HG03565 (cell line): Measurements from ENCODE around the gene CACNA1E.
"Not testable (repeated sequence)": the region's sequence is repeated elsewhere in the genome, so short reads cannot be mapped to it uniquely, and the experiment has no call there.

Experiments
- ATAC-seq: cut with Tn5 transposase; IDR thresholded peaks from one replicate; pipeline ENCODE4 v1.9.1; 2021; ENCODE audit warnings: mild to moderate bottlenecking, moderate library complexity; ENCODE audit not compliant: unreplicated experiment

Gene CACNA1E

DNA sequence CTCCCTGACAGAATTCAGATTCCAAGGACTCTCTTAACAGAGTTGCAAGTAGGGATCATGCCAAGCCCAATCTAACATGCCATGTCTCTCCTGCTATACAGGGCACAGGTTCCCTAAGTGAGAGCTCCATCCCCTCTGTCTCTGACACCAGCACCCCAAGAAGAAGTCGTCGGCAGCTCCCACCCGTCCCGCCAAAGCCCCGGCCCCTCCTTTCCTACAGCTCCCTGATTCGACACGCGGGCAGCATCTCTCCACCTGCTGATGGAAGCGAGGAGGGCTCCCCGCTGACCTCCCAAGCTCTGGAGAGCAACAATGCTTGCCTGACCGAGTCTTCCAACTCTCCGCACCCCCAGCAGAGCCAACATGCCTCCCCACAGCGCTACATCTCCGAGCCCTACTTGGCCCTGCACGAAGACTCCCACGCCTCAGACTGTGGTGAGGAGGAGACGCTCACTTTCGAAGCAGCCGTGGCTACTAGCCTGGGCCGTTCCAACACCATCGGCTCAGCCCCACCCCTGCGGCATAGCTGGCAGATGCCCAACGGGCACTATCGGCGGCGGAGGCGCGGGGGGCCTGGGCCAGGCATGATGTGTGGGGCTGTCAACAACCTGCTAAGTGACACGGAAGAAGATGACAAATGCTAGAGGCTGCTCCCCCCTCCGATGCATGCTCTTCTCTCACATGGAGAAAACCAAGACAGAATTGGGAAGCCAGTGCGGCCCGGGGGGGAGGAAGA, 315.0 kb downstream of the CACNA1E start:
- no peak for ATAC-seq

GRCh38 chr1:181801617-181802016, 318.3 kb downstream of the CACNA1E start:
- ATAC-seq, result no peak

DNA sequence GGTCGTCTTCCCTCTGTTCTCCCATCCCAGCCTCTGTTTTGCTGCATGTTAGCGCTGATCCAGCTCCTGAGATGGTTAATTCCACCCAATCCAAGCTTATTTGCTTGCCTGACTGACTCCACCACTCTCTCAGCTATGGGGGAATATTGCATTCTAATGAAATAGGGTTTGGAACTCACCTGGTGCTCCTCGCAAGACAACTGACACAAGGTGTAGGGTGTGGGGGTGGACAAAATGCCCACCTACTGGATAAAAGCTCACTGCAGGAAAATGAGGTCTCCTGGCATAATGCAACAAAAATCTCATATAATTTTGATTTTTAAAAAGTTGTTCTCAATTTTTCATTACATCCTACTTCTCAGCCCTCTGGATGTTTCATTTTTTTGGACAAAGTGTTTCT, 319.1 kb downstream of the CACNA1E start:
- no peak for ATAC-seq

DNA sequence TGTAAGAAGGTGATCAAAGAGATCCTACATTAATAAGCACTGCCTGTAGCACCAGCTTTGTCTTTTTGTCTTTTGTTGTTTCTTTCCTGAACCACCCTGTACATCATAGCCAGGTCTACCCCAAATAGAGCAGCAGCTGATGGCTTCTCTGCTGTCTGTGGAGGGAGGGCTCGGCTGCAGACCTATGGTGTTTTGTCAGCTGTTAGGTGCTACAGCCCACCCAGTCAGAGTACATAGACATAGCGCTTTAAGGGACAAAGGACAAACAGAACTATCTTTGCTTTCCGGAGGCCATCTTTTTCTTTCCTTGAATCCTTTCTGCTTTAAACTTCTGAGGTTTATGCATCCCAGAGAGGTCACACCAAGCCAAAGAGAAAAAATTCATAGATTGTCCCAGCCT, 320.1 kb downstream of the CACNA1E start:
- ATAC-seq, result no peak

GRCh38 chr1:181804989-181805388, 321.7 kb downstream of the CACNA1E start:
- ATAC-seq, result no peak

DNA sequence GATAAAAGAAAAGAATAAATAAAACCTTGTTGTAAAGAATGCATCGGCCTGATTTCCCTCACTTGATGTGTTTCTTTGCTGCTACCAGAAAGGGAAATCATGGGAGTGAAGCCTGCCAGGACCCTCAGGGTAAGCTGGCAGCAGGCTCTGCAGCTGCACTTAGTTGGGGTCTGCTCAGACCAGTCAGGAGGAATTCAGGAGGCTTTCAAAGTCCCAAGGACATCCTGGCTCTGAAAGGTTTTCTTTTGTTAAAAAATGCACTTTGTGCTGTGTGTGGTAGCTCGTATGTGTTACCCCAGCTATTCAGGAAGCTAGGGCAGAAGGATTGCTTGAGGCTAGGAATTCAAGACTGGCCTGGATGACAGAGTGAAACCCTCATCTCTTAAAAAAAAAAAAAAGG, 323.4 kb downstream of the CACNA1E start:
- no peak for ATAC-seq

DNA sequence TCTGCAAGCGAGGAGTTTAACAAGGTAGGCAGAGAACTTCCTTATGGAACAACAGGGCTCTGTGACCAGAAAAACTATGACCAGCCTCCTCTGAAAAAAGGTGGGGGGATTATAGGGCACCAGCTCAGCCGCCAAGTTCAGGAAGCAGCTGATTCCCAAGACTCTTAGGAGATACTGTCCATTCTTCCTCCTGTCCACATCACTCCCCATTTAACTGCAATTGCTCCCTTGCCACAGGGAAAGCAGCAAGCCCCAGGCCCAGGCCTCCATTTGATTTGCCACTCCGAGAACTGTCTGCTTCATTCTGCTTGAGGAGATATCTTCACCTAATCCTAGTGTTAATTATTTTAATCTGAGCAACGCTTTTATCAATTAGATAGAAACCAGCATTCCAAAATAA, 323.9 kb downstream of the CACNA1E start:
- ATAC-seq, result no peak

- no peak for ATAC-seq
Observed at GRCh38 chr1:181809991-181810545, 326.8 kb downstream of the CACNA1E start.

- ATAC-seq, result no peak
Observed at GRCh38 chr1:181812208-181812607, 328.9 kb downstream of the CACNA1E start.

DNA sequence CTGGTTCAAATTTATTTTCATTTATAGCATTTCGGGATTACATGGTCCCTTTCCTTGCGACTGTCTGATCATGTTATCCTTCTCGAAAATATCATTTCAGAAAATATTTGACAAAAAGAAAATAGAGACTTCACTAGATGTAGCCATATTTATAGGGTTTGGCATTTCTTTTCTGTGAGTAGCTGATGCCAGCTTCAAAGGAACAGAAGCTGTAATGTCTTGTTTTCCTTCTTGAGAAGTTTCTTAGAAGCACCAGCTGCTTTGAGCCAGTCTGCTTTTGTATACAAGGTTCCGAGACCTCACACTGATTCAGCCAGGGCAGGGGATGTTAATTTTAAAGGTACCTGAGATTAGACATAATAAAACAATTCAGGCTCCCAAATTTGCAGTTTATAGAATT, 329.9 kb downstream of the CACNA1E start:
- ATAC-seq, result no peak

GRCh38 chr1:181816608-181817007, 333.3 kb downstream of the CACNA1E start:
- no peak for ATAC-seq

GRCh38 chr1:181817091-181817490, 333.8 kb downstream of the CACNA1E start:
- no peak for ATAC-seq

- no peak for ATAC-seq
Observed at GRCh38 chr1:181818459-181818858, 335.1 kb downstream of the CACNA1E start.

DNA sequence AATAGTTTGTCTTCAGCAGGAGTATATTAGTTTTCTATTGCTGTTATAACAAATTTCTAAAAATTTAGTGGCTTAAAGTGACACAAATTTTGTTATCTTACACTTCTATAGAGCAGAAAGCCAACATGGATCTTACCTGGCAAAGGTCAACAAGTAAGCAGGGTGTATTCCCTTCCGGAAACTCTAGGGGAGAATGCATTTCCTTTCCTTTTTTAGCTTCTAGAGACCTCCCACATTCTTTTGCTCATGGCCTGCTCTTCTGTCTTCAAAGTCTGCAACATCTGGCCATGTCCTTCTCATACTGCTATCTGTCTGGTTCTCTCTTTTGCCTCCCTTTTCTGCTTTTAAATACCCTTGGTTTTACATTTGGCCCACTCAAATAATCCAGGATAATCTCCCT, 335.6 kb downstream of the CACNA1E start:
- no peak for ATAC-seq

DNA sequence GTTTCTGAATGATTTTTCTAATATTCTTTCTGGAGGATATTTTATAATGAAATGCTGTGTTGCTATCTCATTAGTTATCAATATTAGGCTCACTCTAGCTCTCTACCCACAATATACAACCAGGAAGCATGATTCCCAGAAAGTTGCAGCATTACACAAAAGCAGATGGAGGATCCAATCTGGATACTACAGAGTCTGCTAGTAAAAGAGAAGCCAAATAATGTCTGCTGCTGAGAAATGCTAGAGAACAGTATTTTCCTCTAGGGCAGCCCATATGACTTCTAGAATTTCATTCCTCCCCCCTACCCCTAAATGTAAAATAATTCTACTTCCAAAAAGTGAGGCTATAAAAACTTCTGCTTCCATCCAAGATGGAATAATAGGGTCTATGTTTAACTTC, 338.4 kb downstream of the CACNA1E start:
- ATAC-seq, result no peak

- ATAC-seq, result not testable (repeated sequence)
Observed at GRCh38 chr1:181832173-181832880, 349.0 kb downstream of the CACNA1E start.

GRCh38 chr1:181846001-181846645, 362.8 kb downstream of the CACNA1E start:
- ATAC-seq, result no peak

DNA sequence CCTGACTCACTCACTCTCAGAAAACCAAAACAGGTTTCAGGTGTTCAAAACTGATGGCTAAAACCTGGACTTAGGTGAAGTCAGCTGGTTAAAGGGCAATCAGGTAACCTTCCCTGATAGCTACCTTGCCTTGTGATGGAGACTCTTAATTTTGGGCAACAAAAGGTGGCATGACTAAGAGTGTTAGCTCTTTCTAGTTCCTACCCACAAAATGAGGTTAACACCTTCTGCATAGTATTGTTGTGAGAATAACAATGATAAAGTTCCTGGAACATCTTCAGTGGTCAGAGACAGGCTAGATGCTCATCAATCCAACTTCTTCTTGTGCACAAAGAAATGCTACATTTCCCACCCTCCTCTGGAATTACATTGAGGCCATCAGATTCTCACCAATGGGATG, 363.4 kb downstream of the CACNA1E start:
- ATAC-seq, result no peak

- no peak for ATAC-seq
Observed at GRCh38 chr1:181849071-181849470, 365.8 kb downstream of the CACNA1E start.

- not testable (repeated sequence) for ATAC-seq
Observed at GRCh38 chr1:181854212-181854611, 370.9 kb downstream of the CACNA1E start.

DNA sequence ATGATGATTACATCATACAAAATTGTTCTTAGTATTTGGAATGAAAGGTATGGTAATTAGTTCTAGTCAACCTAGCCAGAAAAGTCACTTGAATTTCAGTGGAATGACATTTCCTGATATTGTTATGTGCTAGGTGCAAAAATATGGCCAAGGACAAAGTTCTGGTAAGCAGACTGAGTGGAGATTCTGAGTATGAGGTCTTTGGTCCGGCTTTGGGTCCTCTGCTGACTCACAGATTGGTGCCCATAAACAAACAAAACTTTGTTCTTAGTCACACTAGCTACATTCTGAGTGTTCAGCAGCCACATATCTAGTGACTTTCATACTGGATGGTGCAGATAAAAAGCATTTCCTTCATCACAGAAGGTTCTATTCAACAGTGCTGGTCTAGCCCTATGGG, 372.1 kb downstream of the CACNA1E start:
- no peak for ATAC-seq
